H1 (cell line): ENCODE results near the gene NR4A3. TPM values are rescaled to one million over a fixed set of nuclear protein-coding genes. Genes with fewer than 3 reads are reported as not detected.

ENCODE experiments used
- CTCF ChIA-PET: fragments of 300-600 bp; sonication (Branson Sonifier 250); formaldehyde crosslinking; loops from one replicate; lab custom pipeline; 2021; ENCODE audit not compliant: partially characterized antibody; lab: Charles Lee
- POLR2A ChIA-PET: fragments of 300-600 bp; sonication (Branson Sonifier 250); formaldehyde crosslinking; loops from one replicate; lab custom pipeline; 2021; ENCODE audit warnings: inconsistent platforms; ENCODE audit not compliant: partially characterized antibody; lab: Charles Lee
- DNase-seq, 2 experiments: peaks; one replicate each; pipeline versions ENCODE4 v3.0.0 to v3.0.0-alpha.2; 2010 to 2022; ENCODE audit warnings: low spot score in 2 of 2, low read depth in 1 of 2, mixed read lengths in 1 of 2
- FAIRE-seq: peaks from 2 replicates; lab custom pipeline; 2011; peaks lifted over from hg19 to GRCh38; lab: Jason Lieb, UNC
- H2AFZ ChIP-seq: 2 replicates; pipeline ENCODE4 v1.8.1; 2012; ENCODE audit warnings: low read length, inconsistent platforms
- H2AK5ac ChIP-seq: 2 replicates; pipeline ENCODE4 v1.6.1; 2013; ENCODE audit warnings: low read depth, low read length
- H2BK120ac ChIP-seq: replicated peaks from 2 replicates; pipeline ENCODE3; 2013; ENCODE audit warnings: low read depth, low read length, inconsistent platforms
- H2BK12ac ChIP-seq: 2 replicates; pipeline ENCODE4 v1.6.1; 2013; ENCODE audit warnings: low read depth, low read length
- H2BK15ac ChIP-seq: 2 replicates; pipeline ENCODE4 v1.6.1; 2013; ENCODE audit warnings: low read length
- H2BK20ac ChIP-seq: 2 replicates; pipeline ENCODE4 v1.6.1; 2013; ENCODE audit warnings: low read length
- H2BK5ac ChIP-seq: 2 replicates; pipeline ENCODE4 v1.6.1; 2013; ENCODE audit warnings: low read depth, low read length
- H3K14ac ChIP-seq: 2 replicates; pipeline ENCODE4 v1.6.1; 2013; ENCODE audit warnings: inconsistent platforms; ENCODE audit not compliant: insufficient read length
- H3K18ac ChIP-seq: 2 replicates; pipeline ENCODE4 v1.6.1; 2013; ENCODE audit warnings: low read length; ENCODE audit errors: extremely low read depth
- H3K23ac ChIP-seq: 2 replicates; pipeline ENCODE4 v1.6.1; 2013; ENCODE audit warnings: inconsistent platforms; ENCODE audit not compliant: insufficient read length
- H3K23me2 ChIP-seq: 2 replicates; pipeline ENCODE4 v1.6.1; 2013; ENCODE audit warnings: low read depth, low read length
- H3K27ac ChIP-seq: 2 replicates; pipeline ENCODE4 v1.6.1; 2011; ENCODE audit warnings: low read depth, low read length, inconsistent platforms
- H3K27me3 ChIP-seq, 4 experiments: replicated peaks in 1 of 4; 1 replicate in 1 of 4; 2 replicates in 3 of 4; pipeline versions ENCODE4 v1.6.1 to v1.8.1; 2011 to 2013; ENCODE audit warnings: low read length in 3 of 4, mild to moderate bottlenecking in 3 of 4, inconsistent platforms in 2 of 4, mixed read lengths in 2 of 4, moderate library complexity in 1 of 4; ENCODE audit not compliant: control insufficient read depth in 3 of 4, insufficient read depth in 3 of 4; ENCODE audit errors: extremely low read depth in 1 of 4
- H3K36me3 ChIP-seq, 4 experiments: 2 replicates each; pipeline versions ENCODE4 v1.6.1 to v1.8.1; 2011 to 2013; ENCODE audit warnings: mild to moderate bottlenecking in 4 of 4, low read length in 3 of 4, moderate library complexity in 2 of 4, control low read depth in 1 of 4, inconsistent platforms in 1 of 4; ENCODE audit not compliant: insufficient read depth in 4 of 4, control insufficient read depth in 2 of 4
- H3K4ac ChIP-seq: replicated peaks from 2 replicates; pipeline ENCODE3; 2013; ENCODE audit warnings: low read length, low read depth, mixed read lengths, inconsistent platforms; ENCODE audit not compliant: insufficient read length
- H3K4me1 ChIP-seq, 4 experiments: replicated peaks in 1 of 4; 1 replicate in 1 of 4; 2 replicates in 3 of 4; pipeline versions ENCODE4 v1.6.1 to v1.8.1; 2011 to 2013; ENCODE audit warnings: low read length in 3 of 4, inconsistent platforms in 2 of 4, mixed read lengths in 1 of 4; ENCODE audit not compliant: insufficient read depth in 4 of 4, control insufficient read depth in 3 of 4
- H3K4me2 ChIP-seq, 2 experiments: 2 replicates each; pipeline versions ENCODE4 v1.6.1 to v1.8.1; 2011 to 2013; ENCODE audit warnings: low read depth in 2 of 2, low read length in 2 of 2, control low read depth in 1 of 2, inconsistent platforms in 1 of 2, mild to moderate bottlenecking in 1 of 2; ENCODE audit not compliant: insufficient read depth in 1 of 2
- H3K4me3 ChIP-seq, 4 experiments: fragments of 200-600, 300-600 bp in 1 of 4; sonication (generic), shearing (Covaris generic), sonication (Bioruptor Twin) in 1 of 4; 2 replicates each; pipeline versions ENCODE4 v1.5.1 to v1.8.1; 2011 to 2016; ENCODE audit warnings: low read length in 4 of 4, low read depth in 3 of 4, control low read depth in 2 of 4, inconsistent platforms in 2 of 4, mild to moderate bottlenecking in 2 of 4, mixed read lengths in 1 of 4, moderate library complexity in 1 of 4; ENCODE audit not compliant: insufficient read depth in 2 of 4; ENCODE audit errors: extremely low read depth in 1 of 4
- H3K56ac ChIP-seq: replicated peaks from 2 replicates; pipeline ENCODE3; 2013; ENCODE audit warnings: low read depth, mild to moderate bottlenecking, mixed read lengths, low read length, inconsistent platforms; ENCODE audit not compliant: insufficient read length
- H3K79me1 ChIP-seq: 2 replicates; pipeline ENCODE4 v1.6.1; 2013; ENCODE audit warnings: low read depth, low read length, control low read depth
- H3K79me2 ChIP-seq, 2 experiments: 2 replicates each; pipeline versions ENCODE4 v1.6.1 to v1.8.1; 2012 to 2013; ENCODE audit warnings: low read length in 2 of 2, mild to moderate bottlenecking in 2 of 2, inconsistent platforms in 1 of 2; ENCODE audit not compliant: insufficient read depth in 2 of 2, control insufficient read depth in 1 of 2
- H3K9ac ChIP-seq, 4 experiments: replicated peaks in 1 of 4; 1 replicate in 1 of 4; 2 replicates in 3 of 4; pipeline versions ENCODE4 v1.6.1 to v1.8.1; 2011 to 2013; ENCODE audit warnings: low read depth in 3 of 4, low read length in 3 of 4, control low read depth in 2 of 4, mild to moderate bottlenecking in 2 of 4, moderate library complexity in 2 of 4, inconsistent platforms in 1 of 4; ENCODE audit errors: extremely low read depth in 1 of 4
- H3K9me3 ChIP-seq, 2 experiments: 2 replicates each; pipeline versions ENCODE4 v1.6.1 to v1.8.1; 2012 to 2013; ENCODE audit warnings: mild to moderate bottlenecking in 2 of 2, moderate library complexity in 2 of 2, control low read depth in 1 of 2, inconsistent platforms in 1 of 2, low read depth in 1 of 2, low read length in 1 of 2, mixed read lengths in 1 of 2; ENCODE audit not compliant: insufficient read depth in 2 of 2
- H4K20me1 ChIP-seq, 2 experiments: replicated peaks in 1 of 2; 2 replicates each; pipeline versions ENCODE3 to v1.8.1; 2011 to 2013; ENCODE audit warnings: inconsistent platforms in 2 of 2, low read length in 2 of 2, mild to moderate bottlenecking in 1 of 2; ENCODE audit not compliant: insufficient read depth in 2 of 2, control insufficient read depth in 1 of 2
- H4K5ac ChIP-seq: 2 replicates; pipeline ENCODE4 v1.6.1; 2013; ENCODE audit warnings: low read length, low read depth, mixed read lengths, inconsistent platforms; ENCODE audit not compliant: insufficient read length
- H4K8ac ChIP-seq: 2 replicates; pipeline ENCODE4 v1.8.0; 2013; ENCODE audit warnings: mild to moderate bottlenecking, moderate library complexity, low read length, inconsistent platforms; ENCODE audit not compliant: insufficient read depth; ENCODE audit errors: extremely low read depth
- H4K91ac ChIP-seq: replicated peaks from 2 replicates; pipeline ENCODE3; 2013; ENCODE audit warnings: low read length, mixed read lengths, inconsistent platforms; ENCODE audit not compliant: insufficient read length
- EGR1 ChIP-seq: IDR thresholded peaks from 2 replicates; pipeline ENCODE4 v1.6.1; 2011; ENCODE audit warnings: low read depth, low read length, borderline replicate concordance
- SIX5 ChIP-seq: IDR thresholded peaks from 2 replicates; pipeline ENCODE4 v1.6.1; 2011; ENCODE audit warnings: mild to moderate bottlenecking, low read depth, low read length
- polyA plus RNA-seq, 7 experiments: library from polyadenylated mRNA; depleted of rRNA in 3 of 7; stranded (reverse) in 5 of 7; unstranded in 2 of 7; fragments of >200 nt in 5 of 7; fragments of 200-250 nt in 2 of 7; gene quantifications; 1 replicate in 5 of 7; 2 replicates in 1 of 7; 4 replicates in 1 of 7; pipeline versions ENCODE4 v1.2.1 to v1.2.3, GENCODE V29; 2011 to 2013; ENCODE audit warnings: missing spikeins in 2 of 7, mixed read lengths in 2 of 7
- total RNA-seq: library from RNA; stranded (reverse); fragmentation: NEBNext Ultra II Directional; extraction: Animal tissue kit (Norgen Biotek cat#: 25700); gene quantifications from 2 replicates; pipeline ENCODE4 v1.2.1, GENCODE V29; 2021

Gene NR4A3
- total and polyA plus RNA-seq, 2 of the 8 experiments (the other 6 are each of a cell fraction or from before 2014, with no cell fraction given): 0.05 to 0.30 TPM

DNA sequence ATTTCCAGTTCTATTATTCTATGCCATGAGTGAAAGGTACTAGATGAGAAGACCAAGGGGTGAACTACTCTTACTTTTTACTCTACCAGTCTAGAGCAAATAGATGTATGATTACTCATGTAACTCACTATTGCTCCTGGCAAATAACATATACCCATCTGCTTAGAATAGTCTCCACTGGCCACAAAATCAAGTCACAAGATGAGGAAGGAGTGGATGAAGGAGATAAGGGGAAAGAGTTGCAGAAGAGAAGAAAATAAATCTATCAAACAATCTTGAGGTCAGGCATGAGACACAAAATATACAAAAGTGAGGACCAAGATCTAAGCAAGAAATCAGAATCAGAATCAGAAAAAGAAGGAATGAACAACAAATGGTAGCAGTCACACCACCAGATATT lies 13.7 kb upstream of the NR4A3 start:
- Histone ChIP-seq H4K5ac (no peak overlapping the region), H2BK15ac (no peak overlapping the region), H2BK5ac (no peak overlapping the region), H3K27ac (no peak overlapping the region), H2BK120ac (no peak overlapping the region), H3K56ac (no peak overlapping the region), H3K18ac (no peak overlapping the region), H3K9ac (no peak overlapping the region), H3K9me3 (no peaks in the 10 kb centered on the region), H3K23me2 (no peaks in the 10 kb centered on the region), H3K14ac (no peak overlapping the region), H3K27me3 (no peaks in the 10 kb centered on the region), H2AFZ (no peak overlapping the region), H3K79me1 (no peaks in the 10 kb centered on the region), H4K20me1 (no peaks in the 10 kb centered on the region), H3K4me2 (no peak overlapping the region), H3K4ac (no peak overlapping the region), H3K4me3 (no peak overlapping the region), H3K23ac (no peak overlapping the region), H2BK12ac (no peak overlapping the region)
- CTCF ChIA-PET: interaction anchor here (0.5 kb wide), 1 partner anchor 617 kb away, joined by 3 read pairs; no protein-coding TSS in a partner anchor
- POLR2A ChIA-PET: no interaction called here
- DNase-seq: no peak
- TF ChIP-seq SIX5 (no peak), EGR1 (no peak)
- TF ChIP-seq, all 59 proteins: peak for 0
- peaks cover 0 to 4% (median 0%) of the 10 kb centered on the region in 4 experiments; a peak in 1 of 8 replicates for H3K36me3 ChIP-seq
- H4K8ac ChIP-seq: no peak overlapping the region
- peaks cover 0 to 8% (median 5%) of the 10 kb centered on the region in 4 experiments; a peak in 3 of 7 replicates for H3K4me1 ChIP-seq
- H2AK5ac ChIP-seq: no peak overlapping the region
- FAIRE-seq: no peak
- H3K79me2 ChIP-seq: peaks cover 0 to 15% of the 10 kb centered on the region in 2 experiments; a peak in 1 of 4 replicates
- no peak overlapping the region for H4K91ac ChIP-seq
- no peak overlapping the region for H2BK20ac ChIP-seq
